ENCODE results near the gene EGLN1. TPM values are rescaled to one million over a fixed set of nuclear protein-coding genes. Genes with fewer than 3 reads are reported as not detected.

EGLN1 gene
- total RNA-seq, 1 experiment from 2014 or later = 27.1 TPM

- Histone ChIP-seq H3K4me3 (replicated peaks in 1 of 2; ENCODE audit: low read depth in 1 of 2, low read length in 2 of 2) (no peak overlapping the region), H3K36me3 (ENCODE audit: control insufficient read depth in 1 of 2, insufficient read depth in 2 of 2, low read length in 2 of 2) (no peaks in the 10 kb centered on the region; a peak in 1 of 4 replicates), H3K4me1 (ENCODE audit: control insufficient read depth in 1 of 2, insufficient read depth in 2 of 2, low read length in 2 of 2) (peaks cover 35 to 86% of the 10 kb centered on the region in 2 experiments), H3K27me3 (ENCODE audit: insufficient read depth, low read length) (no peaks in the 10 kb centered on the region), H4K20me1 (ENCODE audit: insufficient read depth) (peaks cover 6% of the 10 kb centered on the region; the same call in 1 of the 2 replicates), H3K9me3 (ENCODE audit: control insufficient read depth in 1 of 2, insufficient read depth in 1 of 2, low read depth in 1 of 2, low read length in 2 of 2) (no peaks in the 10 kb centered on the region), H3K4me2 (ENCODE audit: low read length) (peak overlapping the region; percentile 5; the same call in 1 of the 2 replicates), H3K9ac (ENCODE audit: low read length) (no peak overlapping the region), H3K79me2 (ENCODE audit: insufficient read depth, low read length) (peaks cover 98% of the 10 kb centered on the region), H3K27ac (ENCODE audit: low read depth, low read length) (no peak overlapping the region), H3K9me2 (ENCODE audit: insufficient read depth) (no peaks in the 10 kb centered on the region), H2AFZ (ENCODE audit: low read depth, low read length, poor library complexity, severe bottlenecking) (no peak overlapping the region)
- ATAC-seq (no peak), DNase-seq (ENCODE audit: low read depth, low spot score) (no peak)
- intact Hi-C loops (cut with micrococcal nuclease) = no loop called here
- no peak for TF ChIP-seq EZH2 (IDR thresholded peaks at IDR 0.05)
- no peak for TF ChIP-seq ATF3 (IDR thresholded peaks at IDR 0.05)
- no peak for TF ChIP-seq ZNF274 (IDR thresholded peaks at IDR 0.05; ENCODE audit: low read depth, low read length)
- no peak for TF ChIP-seq REST (IDR thresholded peaks at IDR 0.05; ENCODE audit: low read depth)
- ChIA-PET CTCF (no interaction called here), RAD21 (ENCODE audit: low non-redundant PET in 1 of 2, low total read pairs in 2 of 2, uncharacterized antibody in 2 of 2, unreplicated experiment in 2 of 2) (no interaction called here), POLR2A (no interaction called here)
- no TSS peak for BruUV-seq (replicated peaks)
Measured at GRCh38 chr1:231393668-231394067, 28.4 kb downstream of the EGLN1 start.

All from HCT116 (cell line).